DMS 273 (cell line): ENCODE results near the gene ARHGDIB.

Experiments
- DNase-seq: peaks from one replicate; lab custom pipeline; 2025; ENCODE audit not compliant: unreplicated experiment; lab: John Stamatoyannopoulos, UW

The ARHGDIB gene

GRCh38 chr12:14902465-14902864, 58.9 kb downstream of the ARHGDIB start:
- DNase-seq = peak; percentile 1

- peak; percentile 16 for DNase-seq
These were observed 60.2 kb downstream of the ARHGDIB start for GRCh38 chr12:14901228-14901562.

- no peak for DNase-seq
These were observed 60.7 kb downstream of the ARHGDIB start for GRCh38 chr12:14900521-14901227.

GRCh38 chr12:14896521-14897169, 64.8 kb downstream of the ARHGDIB start:
- peak; percentile 88 for DNase-seq

GRCh38 chr12:14893506-14894250, 67.7 kb downstream of the ARHGDIB start:
- DNase-seq = no peak

GRCh38 chr12:14892726-14893505, 68.5 kb downstream of the ARHGDIB start:
- peak; percentile 32 for DNase-seq
